HCT116 (cell line): ENCODE data around the gene LPCAT2.

Experiments used
- CEBPB ChIP-seq: IDR thresholded peaks from 2 replicates; pipeline ENCODE4 v1.6.1; 2012; ENCODE audit warnings: low read depth
- EZH2 ChIP-seq: fragments of 200-600 bp; sonication (generic); IDR thresholded peaks from 2 replicates; pipeline ENCODE4 v1.6.1; 2017; ENCODE audit warnings: antibody characterized with exemption, mixed run types
- EZH2phosphoT487 ChIP-seq: fragments of 200-600 bp; IDR thresholded peaks from 2 replicates; pipeline ENCODE4 v1.6.1; 2018; ENCODE audit warnings: antibody characterized with exemption, borderline replicate concordance
- POLR2A ChIP-seq: IDR thresholded peaks from 2 replicates; pipeline ENCODE4 v1.7.0; 2011; ENCODE audit warnings: borderline replicate concordance; ENCODE audit not compliant: insufficient read depth, insufficient read length; ENCODE audit errors: extremely low read depth
- SP1 ChIP-seq: IDR thresholded peaks from 2 replicates; pipeline ENCODE4 v1.6.1; 2012; ENCODE audit warnings: low read depth
- SRF ChIP-seq: IDR thresholded peaks from 2 replicates; pipeline ENCODE4 v1.6.1; 2012; ENCODE audit warnings: low read depth
- YY1 ChIP-seq: IDR thresholded peaks from 2 replicates; pipeline ENCODE4 v1.6.1; 2011; ENCODE audit warnings: low read length, low read depth, moderate library complexity, mild to moderate bottlenecking; ENCODE audit not compliant: insufficient replicate concordance; ENCODE audit errors: extremely low read depth
- ZNF274 ChIP-seq: fragments of 200-500 bp; sonication (Bioruptor generic); IDR thresholded peaks from 2 replicates; pipeline ENCODE4 v1.6.1; 2014; ENCODE audit warnings: mild to moderate bottlenecking, low read depth, low read length, inconsistent platforms
- TF ChIP-seq, protein P1 (sequence below), 3 experiments: fragments of 200-600 bp in 1 of 3; sonication (generic) in 1 of 3; IDR thresholded peaks in 2 of 3; conservative IDR thresholded peaks in 1 of 3; 2 replicates each; pipeline ENCODE4 v1.5.1; 2012 to 2017; ENCODE audit warnings: low read depth in 2 of 3, low read length in 2 of 3, antibody characterized with exemption in 1 of 3, borderline replicate concordance in 1 of 3, control low read depth in 1 of 3, mild to moderate bottlenecking in 1 of 3, mixed read lengths in 1 of 3, mixed run types in 1 of 3, moderate library complexity in 1 of 3; ENCODE audit not compliant: insufficient read depth in 1 of 3
- TF ChIP-seq, protein P2 (sequence below): IDR thresholded peaks from 2 replicates; pipeline ENCODE4 v1.6.1; 2012
- TF ChIP-seq, protein P3 (sequence below): IDR thresholded peaks from 2 replicates; pipeline ENCODE4 v1.6.1; 2012; ENCODE audit warnings: low read depth

DNA sequence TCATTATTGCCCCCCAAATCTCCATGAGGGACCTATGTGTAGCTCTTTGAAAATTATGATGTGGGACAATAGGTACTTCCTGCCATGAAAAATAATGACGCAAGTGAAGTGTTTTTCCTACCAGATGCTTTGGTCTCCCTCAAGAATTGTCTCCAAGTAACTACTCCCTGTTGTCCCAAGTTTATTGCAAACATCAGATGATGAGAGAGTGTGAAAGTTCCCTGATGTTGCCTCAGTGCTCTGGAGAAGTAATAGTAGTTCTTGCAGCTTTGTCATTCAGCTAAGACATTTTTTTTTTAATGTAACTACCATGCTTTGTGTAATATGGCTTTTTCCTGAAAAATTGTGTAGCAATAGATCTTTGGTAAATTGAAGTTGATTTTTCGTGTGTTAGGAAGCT lies 20.1 kb downstream of the LPCAT2 start:
- TF ChIP-seq SRF (no peak), SP1 (no peak), CEBPB (no peak), YY1 (no peak), ZNF274 (no peak), EZH2 (no peak), EZH2phosphoT487 (no peak), POLR2A (no peak)
- TF ChIP-seq, protein P1, sequence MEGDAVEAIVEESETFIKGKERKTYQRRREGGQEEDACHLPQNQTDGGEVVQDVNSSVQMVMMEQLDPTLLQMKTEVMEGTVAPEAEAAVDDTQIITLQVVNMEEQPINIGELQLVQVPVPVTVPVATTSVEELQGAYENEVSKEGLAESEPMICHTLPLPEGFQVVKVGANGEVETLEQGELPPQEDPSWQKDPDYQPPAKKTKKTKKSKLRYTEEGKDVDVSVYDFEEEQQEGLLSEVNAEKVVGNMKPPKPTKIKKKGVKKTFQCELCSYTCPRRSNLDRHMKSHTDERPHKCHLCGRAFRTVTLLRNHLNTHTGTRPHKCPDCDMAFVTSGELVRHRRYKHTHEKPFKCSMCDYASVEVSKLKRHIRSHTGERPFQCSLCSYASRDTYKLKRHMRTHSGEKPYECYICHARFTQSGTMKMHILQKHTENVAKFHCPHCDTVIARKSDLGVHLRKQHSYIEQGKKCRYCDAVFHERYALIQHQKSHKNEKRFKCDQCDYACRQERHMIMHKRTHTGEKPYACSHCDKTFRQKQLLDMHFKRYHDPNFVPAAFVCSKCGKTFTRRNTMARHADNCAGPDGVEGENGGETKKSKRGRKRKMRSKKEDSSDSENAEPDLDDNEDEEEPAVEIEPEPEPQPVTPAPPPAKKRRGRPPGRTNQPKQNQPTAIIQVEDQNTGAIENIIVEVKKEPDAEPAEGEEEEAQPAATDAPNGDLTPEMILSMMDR (IDR thresholded peaks at IDR 0.05 in 2 of 3, conservative IDR thresholded peaks at IDR 0.05 in 1 of 3; ENCODE audit: borderline replicate concordance in 1 of 3, insufficient read depth in 1 of 3, low read depth in 2 of 3, low read length in 2 of 3) = no peak
- TF ChIP-seq, protein P2, sequence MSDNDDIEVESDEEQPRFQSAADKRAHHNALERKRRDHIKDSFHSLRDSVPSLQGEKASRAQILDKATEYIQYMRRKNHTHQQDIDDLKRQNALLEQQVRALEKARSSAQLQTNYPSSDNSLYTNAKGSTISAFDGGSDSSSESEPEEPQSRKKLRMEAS = no peak
- TF ChIP-seq, protein P3, sequence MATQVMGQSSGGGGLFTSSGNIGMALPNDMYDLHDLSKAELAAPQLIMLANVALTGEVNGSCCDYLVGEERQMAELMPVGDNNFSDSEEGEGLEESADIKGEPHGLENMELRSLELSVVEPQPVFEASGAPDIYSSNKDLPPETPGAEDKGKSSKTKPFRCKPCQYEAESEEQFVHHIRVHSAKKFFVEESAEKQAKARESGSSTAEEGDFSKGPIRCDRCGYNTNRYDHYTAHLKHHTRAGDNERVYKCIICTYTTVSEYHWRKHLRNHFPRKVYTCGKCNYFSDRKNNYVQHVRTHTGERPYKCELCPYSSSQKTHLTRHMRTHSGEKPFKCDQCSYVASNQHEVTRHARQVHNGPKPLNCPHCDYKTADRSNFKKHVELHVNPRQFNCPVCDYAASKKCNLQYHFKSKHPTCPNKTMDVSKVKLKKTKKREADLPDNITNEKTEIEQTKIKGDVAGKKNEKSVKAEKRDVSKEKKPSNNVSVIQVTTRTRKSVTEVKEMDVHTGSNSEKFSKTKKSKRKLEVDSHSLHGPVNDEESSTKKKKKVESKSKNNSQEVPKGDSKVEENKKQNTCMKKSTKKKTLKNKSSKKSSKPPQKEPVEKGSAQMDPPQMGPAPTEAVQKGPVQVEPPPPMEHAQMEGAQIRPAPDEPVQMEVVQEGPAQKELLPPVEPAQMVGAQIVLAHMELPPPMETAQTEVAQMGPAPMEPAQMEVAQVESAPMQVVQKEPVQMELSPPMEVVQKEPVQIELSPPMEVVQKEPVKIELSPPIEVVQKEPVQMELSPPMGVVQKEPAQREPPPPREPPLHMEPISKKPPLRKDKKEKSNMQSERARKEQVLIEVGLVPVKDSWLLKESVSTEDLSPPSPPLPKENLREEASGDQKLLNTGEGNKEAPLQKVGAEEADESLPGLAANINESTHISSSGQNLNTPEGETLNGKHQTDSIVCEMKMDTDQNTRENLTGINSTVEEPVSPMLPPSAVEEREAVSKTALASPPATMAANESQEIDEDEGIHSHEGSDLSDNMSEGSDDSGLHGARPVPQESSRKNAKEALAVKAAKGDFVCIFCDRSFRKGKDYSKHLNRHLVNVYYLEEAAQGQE = no peak
